CD8-positive, alpha-beta memory T cell (primary cell): ENCODE results near the gene IRF2BP1. TPM values are rescaled to one million over a fixed set of nuclear protein-coding genes. Genes with fewer than 3 reads are reported as not detected.
"Not testable (repeated sequence)": the region's sequence is repeated elsewhere in the genome, so short reads cannot be mapped to it uniquely, and the experiment has no call there.

ENCODE experiments used
- CTCF ChIA-PET: fragments of 350-600 bp; sonication (Branson Sonifier 250); formaldehyde crosslinking; loops from one replicate; lab custom pipeline; 2021; ENCODE audit warnings: antibody characterized with exemption; lab: Charles Lee
- POLR2A ChIA-PET: fragments of 350-600 bp; sonication (Branson Sonifier 250); formaldehyde crosslinking; loops from one replicate; lab custom pipeline; 2021; ENCODE audit warnings: antibody characterized with exemption; lab: Charles Lee
- DNase-seq, 5 donors: peaks; one replicate each; pipeline versions ENCODE4 v3.0.0 to v3.0.0-alpha.2; 2020 to 2022; ENCODE audit warnings: mixed read lengths in 1 of 5
- H3K27ac ChIP-seq: one replicate; pipeline ENCODE4 v1.7.0; 2013; ENCODE audit warnings: low read depth, mild to moderate bottlenecking, low read length, moderate library complexity
- H3K27me3 ChIP-seq: 2 replicates; pipeline ENCODE4 v1.7.0; 2013; ENCODE audit warnings: low read length, mild to moderate bottlenecking; ENCODE audit not compliant: insufficient read depth, poor library complexity, severe bottlenecking
- H3K36me3 ChIP-seq: 2 replicates; pipeline ENCODE4 v1.7.0; 2013; ENCODE audit warnings: mild to moderate bottlenecking, low read length, moderate library complexity; ENCODE audit not compliant: insufficient read depth
- H3K4me1 ChIP-seq: 2 replicates; pipeline ENCODE4 v1.7.0; 2013; ENCODE audit warnings: mild to moderate bottlenecking, low read length, moderate library complexity; ENCODE audit not compliant: insufficient read depth
- H3K4me3 ChIP-seq: 2 replicates; pipeline ENCODE4 v1.7.0; 2013; ENCODE audit warnings: mild to moderate bottlenecking, low read length
- H3K9me3 ChIP-seq: 2 replicates; pipeline ENCODE4 v1.7.0; 2013; ENCODE audit warnings: mild to moderate bottlenecking, low read length
- H3K27ac Mint-ChIP-seq, 8 donors: one replicate each; pipeline ENCODE4 v1.8.0; 2020 to 2021; ENCODE audit warnings: mixed read lengths in 8 of 8, mild to moderate bottlenecking in 6 of 8, inconsistent platforms in 3 of 8, moderate library complexity in 3 of 8
- H3K27me3 Mint-ChIP-seq, 2 donors: one replicate each; pipeline ENCODE4 v1.8.0; 2020 to 2021; ENCODE audit warnings: mixed read lengths in 2 of 2, mild to moderate bottlenecking in 1 of 2, moderate library complexity in 1 of 2
- H3K36me3 Mint-ChIP-seq, 3 donors: one replicate each; pipeline ENCODE4 v1.8.0; 2020 to 2021; ENCODE audit warnings: mixed read lengths in 3 of 3, inconsistent platforms in 1 of 3, mild to moderate bottlenecking in 1 of 3
- H3K4me1 Mint-ChIP-seq, 3 donors: one replicate each; pipeline ENCODE4 v1.8.0; 2020 to 2021; ENCODE audit warnings: mixed read lengths in 3 of 3, inconsistent platforms in 1 of 3, mild to moderate bottlenecking in 1 of 3
- H3K4me3 Mint-ChIP-seq, 7 donors: one replicate each; pipeline ENCODE4 v1.8.0; 2020 to 2021; ENCODE audit warnings: mixed read lengths in 7 of 7, mild to moderate bottlenecking in 6 of 7, moderate library complexity in 4 of 7, inconsistent platforms in 2 of 7
- H3K9me3 Mint-ChIP-seq, 5 donors: one replicate each; pipeline ENCODE4 v1.8.0; 2020 to 2022; ENCODE audit warnings: mixed read lengths in 5 of 5, mild to moderate bottlenecking in 3 of 5, moderate library complexity in 2 of 5, inconsistent platforms in 1 of 5
- polyA plus RNA-seq: library from polyadenylated mRNA; unstranded; fragments of 300-500 nt; fragmentation: Illumina TruSeq; gene quantifications from one replicate; pipeline ENCODE4 v1.2.3, GENCODE V29; 2021
- total RNA-seq, 2 experiments: library from RNA; stranded (reverse); gene quantifications; one replicate each; pipeline ENCODE4 v1.2.3, GENCODE V29; 2021

Gene IRF2BP1
- total and polyA plus RNA-seq, 3 experiments from 2014 or later = 8.5 to 18.6 (median 17.9) TPM

GRCh38 chr19:45900738-45901431, 14.9 kb upstream of the IRF2BP1 start:
- H3K4me1 Mint-ChIP-seq = peaks cover 17 to 25% (median 19%) of the 10 kb centered on the region in 3 donors
- ChIA-PET POLR2A (interaction anchor here (3.6 kb wide), 1 partner anchor 14 kb away, joined by 19 read pairs; the partner anchor contains the start of gene IRF2BP1), CTCF (interaction anchor here (1.4 to 4.5 kb wide), 3 partner anchors 11 to 37 kb away, joined by 3 to 20 read pairs (median 14); partner anchors contain the start of genes FOXA3 and SYMPK)
- H3K4me1 ChIP-seq = peaks cover 16% of the 10 kb centered on the region
- peak overlapping the region in 3 of 8 donors; percentile 23 to 68 (median 43) for H3K27ac Mint-ChIP-seq
- no peaks in the 10 kb centered on the region for H3K9me3 ChIP-seq
- H3K4me3 Mint-ChIP-seq = peak overlapping the region; percentile 46 to 100 (median 60)
- no peaks in the 10 kb centered on the region for H3K27me3 Mint-ChIP-seq
- H3K27ac ChIP-seq = no peak overlapping the region
- peaks cover 0 to 34% (median 0%) of the 10 kb centered on the region in 3 donors for H3K36me3 Mint-ChIP-seq
- H3K36me3 ChIP-seq = no peaks in the 10 kb centered on the region
- H3K4me3 ChIP-seq = no peak overlapping the region
- no peaks in the 10 kb centered on the region for H3K9me3 Mint-ChIP-seq
- DNase-seq = no peak
- H3K27me3 ChIP-seq = no peaks in the 10 kb centered on the region

DNA sequence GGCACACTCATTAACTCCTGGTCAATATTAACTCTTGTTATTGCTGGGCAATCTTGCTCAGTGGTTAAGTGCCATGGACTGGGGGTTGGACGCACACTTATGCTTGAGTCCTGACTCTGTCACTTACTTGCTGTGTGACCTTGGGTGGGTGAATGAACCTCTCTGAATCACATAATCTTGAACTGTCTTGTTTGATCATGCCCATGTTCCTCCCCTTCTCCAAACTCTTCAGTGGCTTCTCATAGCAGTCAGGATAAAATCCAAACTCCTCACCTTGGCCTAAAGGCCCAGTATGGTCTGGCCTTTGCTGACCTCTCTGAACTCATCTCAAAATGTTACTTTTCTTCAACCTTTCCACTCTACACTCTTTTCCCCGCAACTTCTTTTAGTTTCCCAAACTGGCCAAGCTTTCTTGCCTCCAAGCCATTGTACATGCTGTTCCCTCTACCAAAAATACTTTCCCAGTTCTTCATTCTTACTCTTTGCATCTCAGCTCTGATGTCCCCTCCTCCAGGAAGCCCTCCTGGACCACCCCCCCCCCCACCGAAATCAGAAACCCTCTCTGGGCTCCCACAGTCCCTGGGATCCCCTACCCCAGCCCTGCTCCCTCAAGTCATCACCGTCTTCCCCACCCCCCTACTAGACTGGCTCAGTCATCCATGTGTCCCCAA, 14.1 kb upstream of the IRF2BP1 start:
- Mint-ChIP-seq H3K27ac (peak overlapping the region in 3 of 8 donors; percentile 15 to 81 (median 43)), H3K4me3 (peak overlapping the region in 6 of 7 donors; percentile 9 to 60 (median 43)), H3K4me1 (peaks cover 17 to 25% (median 19%) of the 10 kb centered on the region in 3 donors), H3K36me3 (peaks cover 0 to 41% (median 0%) of the 10 kb centered on the region in 3 donors), H3K27me3 (no peaks in the 10 kb centered on the region), H3K9me3 (no peaks in the 10 kb centered on the region)
- no peak for DNase-seq
- H3K4me3 ChIP-seq = no peak overlapping the region
- POLR2A ChIA-PET = interaction anchor here (3.6 kb wide), 1 partner anchor 14 kb away, joined by 19 read pairs; the partner anchor contains the start of gene IRF2BP1
- no peaks in the 10 kb centered on the region for H3K9me3 ChIP-seq
- H3K27ac ChIP-seq = no peak overlapping the region
- H3K36me3 ChIP-seq = no peaks in the 10 kb centered on the region
- CTCF ChIA-PET = interaction anchor here (4.5 kb wide), 1 partner anchor 36 kb away, joined by 20 read pairs; the partner anchor contains the start of genes FOXA3 and SYMPK
- H3K4me1 ChIP-seq = peaks cover 16% of the 10 kb centered on the region
- H3K27me3 ChIP-seq = no peaks in the 10 kb centered on the region

GRCh38 chr19:45899253-45899652, 13.3 kb upstream of the IRF2BP1 start:
- Histone ChIP-seq H3K4me1 (peaks cover 16% of the 10 kb centered on the region), H3K36me3 (no peaks in the 10 kb centered on the region), H3K4me3 (no peak overlapping the region), H3K9me3 (no peaks in the 10 kb centered on the region), H3K27me3 (no peaks in the 10 kb centered on the region), H3K27ac (no peak overlapping the region)
- H3K36me3 Mint-ChIP-seq = peaks cover 0 to 44% (median 0%) of the 10 kb centered on the region in 3 donors
- H3K4me3 Mint-ChIP-seq = peak overlapping the region in 2 of 7 donors; percentile 63 to 71
- no peaks in the 10 kb centered on the region for H3K9me3 Mint-ChIP-seq
- POLR2A ChIA-PET = no interaction called here
- CTCF ChIA-PET = no interaction called here
- no peaks in the 10 kb centered on the region for H3K27me3 Mint-ChIP-seq
- peaks cover 17 to 25% (median 19%) of the 10 kb centered on the region in 3 donors for H3K4me1 Mint-ChIP-seq
- no peak overlapping the region for H3K27ac Mint-ChIP-seq
- no peak for DNase-seq

DNA sequence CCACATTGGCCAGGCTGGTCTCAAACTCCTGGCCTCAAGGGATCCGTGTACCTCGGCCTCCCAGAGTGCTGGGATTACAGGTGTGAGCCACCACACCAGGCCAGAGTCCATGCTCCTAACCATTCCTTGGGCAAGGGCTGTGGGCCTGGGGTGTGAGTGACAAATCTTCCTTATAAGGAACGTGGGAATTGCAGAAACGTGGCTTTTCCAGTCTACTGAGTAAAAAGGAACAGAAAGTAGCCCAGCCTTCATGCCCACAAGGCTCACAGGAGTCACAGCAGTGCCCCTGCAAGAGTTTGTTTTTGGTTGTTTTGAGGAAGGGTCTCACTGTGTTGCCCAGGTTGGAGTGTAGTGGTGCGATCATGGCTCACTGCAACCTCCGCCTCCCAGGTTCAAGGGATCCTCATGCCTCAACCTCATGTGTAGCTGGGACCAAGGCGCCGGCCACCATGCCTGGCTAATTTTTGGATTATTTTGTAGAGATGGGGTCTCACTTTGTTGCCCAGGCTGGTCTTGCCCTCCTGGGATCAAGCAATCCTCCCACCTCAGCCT, 11.4 kb upstream of the IRF2BP1 start:
- H3K4me3 Mint-ChIP-seq = no peak overlapping the region
- CTCF ChIA-PET = no interaction called here
- no peaks in the 10 kb centered on the region for H3K9me3 Mint-ChIP-seq
- Histone ChIP-seq H3K36me3 (no peaks in the 10 kb centered on the region), H3K4me3 (no peak overlapping the region), H3K27ac (no peak overlapping the region), H3K4me1 (peaks cover 10% of the 10 kb centered on the region), H3K9me3 (no peaks in the 10 kb centered on the region), H3K27me3 (no peaks in the 10 kb centered on the region)
- no peaks in the 10 kb centered on the region for H3K27me3 Mint-ChIP-seq
- no peak for DNase-seq
- H3K27ac Mint-ChIP-seq = no peak overlapping the region
- peaks cover 18 to 19% (median 19%) of the 10 kb centered on the region in 3 donors for H3K4me1 Mint-ChIP-seq
- peaks cover 0 to 46% (median 2%) of the 10 kb centered on the region in 3 donors for H3K36me3 Mint-ChIP-seq
- POLR2A ChIA-PET = interaction anchor here (0.7 kb wide), 1 partner anchor 54 kb away, joined by 5 read pairs; no protein-coding TSS in a partner anchor

DNA sequence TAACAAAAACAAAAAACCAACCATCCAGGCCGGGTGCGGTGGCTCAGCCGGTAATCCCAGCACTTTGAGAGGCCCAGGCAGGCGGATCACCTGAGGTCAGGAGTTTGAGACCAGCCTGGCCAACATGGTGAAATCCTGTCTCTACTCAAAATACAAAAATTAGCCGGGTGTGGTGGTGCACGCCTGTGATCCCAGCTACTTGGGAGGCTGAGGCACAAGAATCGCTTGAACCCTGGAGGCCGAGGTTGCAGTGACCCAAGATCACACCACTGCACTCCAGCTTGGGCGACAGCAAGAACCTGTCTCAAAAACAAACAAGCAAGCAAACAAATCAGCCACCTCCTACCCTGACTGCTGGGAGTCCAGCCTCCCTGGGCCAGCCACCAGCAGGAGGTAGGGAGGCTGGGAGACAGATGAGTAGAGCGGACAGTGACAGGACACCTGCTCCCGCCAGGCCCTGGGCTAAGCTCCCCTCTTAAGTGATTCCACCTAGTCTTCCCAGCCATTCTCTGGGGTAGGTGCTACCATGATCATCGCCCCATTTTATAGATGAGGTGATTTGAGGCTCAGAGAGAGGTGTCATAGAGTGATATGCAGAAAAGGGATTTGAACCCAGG, 10.2 kb upstream of the IRF2BP1 start:
- Mint-ChIP-seq H3K4me1 (peaks cover 12 to 14% (median 13%) of the 10 kb centered on the region in 3 donors), H3K36me3 (peaks cover 0 to 41% (median 2%) of the 10 kb centered on the region in 3 donors), H3K27ac (peak overlapping the region in 1 of 8 donors; percentile 29)
- H3K9me3 ChIP-seq, H3K9me3 Mint-ChIP-seq, H3K27ac ChIP-seq, POLR2A ChIA-PET, H3K27me3 ChIP-seq, H3K27me3 Mint-ChIP-seq, H3K4me3 Mint-ChIP-seq, H3K4me3 ChIP-seq, DNase-seq, H3K36me3 ChIP-seq, H3K4me1 ChIP-seq: not testable (repeated sequence)
- CTCF ChIA-PET = interaction anchor here (1.0 to 1.6 kb wide), 3 partner anchors 10 to 31 kb away, joined by 3 to 5 read pairs (median 3); partner anchors contain the start of genes FOXA3 and IRF2BP1

- no peak for DNase-seq
- CTCF ChIA-PET = interaction anchor here (1.0 to 1.6 kb wide), 3 partner anchors 10 to 31 kb away, joined by 3 to 5 read pairs (median 3); partner anchors contain the start of genes FOXA3 and IRF2BP1
- H3K4me1 Mint-ChIP-seq = peaks cover 8 to 9% (median 8%) of the 10 kb centered on the region in 3 donors
- peaks cover 0 to 39% (median 2%) of the 10 kb centered on the region in 3 donors for H3K36me3 Mint-ChIP-seq
- POLR2A ChIA-PET = no interaction called here
- no peaks in the 10 kb centered on the region for H3K27me3 Mint-ChIP-seq
- Histone ChIP-seq H3K36me3 (no peaks in the 10 kb centered on the region), H3K27me3 (no peaks in the 10 kb centered on the region), H3K9me3 (no peaks in the 10 kb centered on the region), H3K27ac (no peak overlapping the region), H3K4me3 (no peak overlapping the region), H3K4me1 (peaks cover 2% of the 10 kb centered on the region)
- no peak overlapping the region for H3K4me3 Mint-ChIP-seq
- no peaks in the 10 kb centered on the region for H3K9me3 Mint-ChIP-seq
- peak overlapping the region in 2 of 8 donors; percentile 29 to 78 for H3K27ac Mint-ChIP-seq
Measured at GRCh38 chr19:45895519-45895972, 9.6 kb upstream of the IRF2BP1 start.

DNA sequence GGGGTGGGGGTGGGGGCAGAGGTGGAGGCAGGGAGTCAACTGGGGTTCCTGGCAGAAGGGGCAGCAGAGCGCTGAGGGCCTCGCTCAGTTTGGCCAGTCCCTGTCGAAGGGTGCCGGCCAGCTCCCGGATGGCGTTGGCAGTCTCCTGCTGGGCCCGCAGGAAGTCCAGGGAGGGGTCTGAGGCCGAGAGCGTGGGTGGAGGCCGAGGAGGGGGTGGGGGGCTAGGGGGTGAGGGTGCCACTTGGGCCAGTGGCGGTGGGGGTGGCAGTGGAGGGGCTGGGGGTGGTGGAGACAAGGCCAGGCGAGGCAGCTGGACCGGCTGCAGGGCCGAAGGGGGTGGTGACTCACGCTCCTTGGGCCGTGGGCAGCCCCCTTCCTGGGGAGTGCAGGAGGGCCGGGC, 4.9 kb upstream of the IRF2BP1 start:
- no peak for DNase-seq
- Mint-ChIP-seq H3K27me3 (peaks cover 0 to 3% of the 10 kb centered on the region in 2 donors), H3K36me3 (peaks cover 0 to 26% (median 2%) of the 10 kb centered on the region in 3 donors), H3K4me3 (no peak overlapping the region), H3K27ac (no peak overlapping the region), H3K9me3 (no peaks in the 10 kb centered on the region), H3K4me1 (peaks cover 8 to 18% (median 11%) of the 10 kb centered on the region in 3 donors)
- Histone ChIP-seq H3K4me1 (peaks cover 5% of the 10 kb centered on the region), H3K4me3 (no peak overlapping the region), H3K36me3 (no peaks in the 10 kb centered on the region), H3K9me3 (no peaks in the 10 kb centered on the region), H3K27me3 (no peaks in the 10 kb centered on the region), H3K27ac (no peak overlapping the region)
- CTCF ChIA-PET = no interaction called here
- POLR2A ChIA-PET = no interaction called here
